IMR-90 (cell line): ENCODE data around the gene PCP4. TPM values are rescaled to one million over a fixed set of nuclear protein-coding genes. Genes with fewer than 3 reads are reported as not detected.

Experiments
- ATAC-seq: fragments of 200-7000 bp; cut with Tn5 transposase; 2 replicates; pipeline ENCODE4 v1.9.1; 2020; ENCODE audit warnings: low read depth, mild to moderate bottlenecking, moderate library complexity
- BruUV-seq: library from RNA; stranded (reverse); fragments of 400-500 nt; replicated peaks from 2 replicates; lab custom pipeline; 2021; lab: Mats Ljungman, UMichigan
- CTCF ChIA-PET: fragments of 300-600 bp; formaldehyde crosslinking; extraction: SDS; loops from one replicate; lab custom pipeline; 2021; ENCODE audit warnings: antibody characterized with exemption; lab: Yijun Ruan, JAX
- POLR2A ChIA-PET: fragments of 300-600 bp; sonication (Branson Sonifier 250); formaldehyde crosslinking; loops from one replicate; lab custom pipeline; 2022; ENCODE audit warnings: antibody characterized with exemption; ENCODE audit not compliant: unreplicated experiment; lab: Charles Lee
- DNase-seq: peaks from one replicate; pipeline ENCODE4 v3.0.0; 2013
- H2AFZ ChIP-seq: replicated peaks from 2 replicates; pipeline ENCODE3; 2013; ENCODE audit warnings: low read length, mild to moderate bottlenecking; ENCODE audit not compliant: poor library complexity
- H2AK5ac ChIP-seq: 2 replicates; pipeline ENCODE4 v1.6.1; 2013; ENCODE audit warnings: low read depth, low read length, inconsistent platforms
- H2AK9ac ChIP-seq: replicated peaks from 2 replicates; pipeline ENCODE3; 2013; ENCODE audit warnings: mild to moderate bottlenecking, low read depth, low read length, moderate library complexity; ENCODE audit not compliant: poor library complexity
- H2BK120ac ChIP-seq: 2 replicates; pipeline ENCODE4 v1.6.1; 2013; ENCODE audit warnings: low read depth, low read length, inconsistent platforms
- H2BK15ac ChIP-seq: 3 replicates; pipeline ENCODE4 v1.6.1; 2013; ENCODE audit warnings: low read depth, low read length, inconsistent platforms
- H2BK20ac ChIP-seq: 2 replicates; pipeline ENCODE4 v1.6.1; 2013; ENCODE audit warnings: low read depth, mild to moderate bottlenecking, inconsistent platforms, low read length, moderate library complexity
- H2BK5ac ChIP-seq: 2 replicates; pipeline ENCODE4 v1.6.1; 2013; ENCODE audit warnings: mild to moderate bottlenecking, low read depth, low read length, inconsistent platforms; ENCODE audit not compliant: poor library complexity, severe bottlenecking
- H3K14ac ChIP-seq: replicated peaks from 2 replicates; pipeline ENCODE4 v1.6.1; 2013; ENCODE audit warnings: low read depth, low read length, inconsistent platforms
- H3K18ac ChIP-seq: 2 replicates; pipeline ENCODE4 v1.6.1; 2013; ENCODE audit warnings: low read depth, low read length, control low read depth
- H3K23ac ChIP-seq: 2 replicates; pipeline ENCODE4 v1.6.1; 2013; ENCODE audit warnings: low read depth, low read length, inconsistent platforms
- H3K27ac ChIP-seq: 2 replicates; pipeline ENCODE4 v1.5.1; 2013; ENCODE audit warnings: mild to moderate bottlenecking, control low read depth, low read length; ENCODE audit not compliant: insufficient read depth
- H3K27me3 ChIP-seq: 2 replicates; pipeline ENCODE4 v1.6.1; 2013; ENCODE audit warnings: low read length; ENCODE audit not compliant: control insufficient read depth, insufficient read depth
- H3K36me3 ChIP-seq: 2 replicates; pipeline ENCODE4 v1.6.1; 2013; ENCODE audit warnings: low read length, mixed read lengths; ENCODE audit not compliant: control insufficient read depth, insufficient read depth
- H3K4ac ChIP-seq: 2 replicates; pipeline ENCODE4 v1.6.1; 2013; ENCODE audit warnings: low read depth, low read length, inconsistent platforms
- H3K4me1 ChIP-seq: 2 replicates; pipeline ENCODE4 v1.6.1; 2013; ENCODE audit warnings: low read length, mixed read lengths; ENCODE audit not compliant: control insufficient read depth, insufficient read depth
- H3K4me2 ChIP-seq: 2 replicates; pipeline ENCODE4 v1.6.1; 2013; ENCODE audit warnings: low read depth, mild to moderate bottlenecking, control low read depth, low read length, moderate library complexity
- H3K4me3 ChIP-seq: 2 replicates; pipeline ENCODE4 v1.5.1; 2013; ENCODE audit warnings: low read depth, mild to moderate bottlenecking, control low read depth, low read length, moderate library complexity; ENCODE audit not compliant: insufficient read depth
- H3K56ac ChIP-seq: 2 replicates; pipeline ENCODE4 v1.6.1; 2013; ENCODE audit warnings: low read length, inconsistent platforms; ENCODE audit not compliant: insufficient read depth; ENCODE audit errors: extremely low read depth
- H3K79me1 ChIP-seq, 2 experiments: 2 replicates each; pipeline ENCODE4 v1.6.1; 2013; ENCODE audit warnings: low read length in 2 of 2, inconsistent platforms in 1 of 2, low read depth in 1 of 2
- H3K9ac ChIP-seq: 2 replicates; pipeline ENCODE4 v1.6.1; 2013; ENCODE audit warnings: low read depth, low read length, control low read depth
- H3K9me1 ChIP-seq: 2 replicates; pipeline ENCODE4 v1.6.1; 2013; ENCODE audit warnings: low read length, inconsistent platforms; ENCODE audit not compliant: insufficient read depth
- H3K9me3 ChIP-seq: 2 replicates; pipeline ENCODE4 v1.6.1; 2013; ENCODE audit warnings: low read length; ENCODE audit not compliant: control insufficient read depth, insufficient read depth
- H4K20me1 ChIP-seq: 2 replicates; pipeline ENCODE4 v1.6.1; 2013; ENCODE audit warnings: low read length, inconsistent platforms; ENCODE audit not compliant: insufficient read depth
- H4K5ac ChIP-seq: 2 replicates; pipeline ENCODE4 v1.6.1; 2013; ENCODE audit warnings: mild to moderate bottlenecking, low read depth, low read length, control low read depth
- H4K8ac ChIP-seq, 2 experiments: 2 replicates each; pipeline ENCODE4 v1.6.1; 2013; ENCODE audit warnings: low read depth in 2 of 2, low read length in 2 of 2, control low read depth in 1 of 2, inconsistent platforms in 1 of 2
- H4K91ac ChIP-seq: 2 replicates; pipeline ENCODE4 v1.6.1; 2013; ENCODE audit warnings: low read depth, low read length, inconsistent platforms; ENCODE audit not compliant: insufficient read depth
- CHD1 ChIP-seq: IDR thresholded peaks from 2 replicates; pipeline ENCODE4 v1.6.1; 2012; ENCODE audit warnings: low read depth, low read length, improper control_type of control experiment
- FOS ChIP-seq: fragments of 150-350 bp; IDR thresholded peaks from 2 replicates; pipeline ENCODE4 v1.6.1; 2016; ENCODE audit warnings: low read depth, low read length
- MAZ ChIP-seq: IDR thresholded peaks from 2 replicates; pipeline ENCODE4 v1.6.1; 2012; ENCODE audit warnings: low read depth, mild to moderate bottlenecking, low read length, improper control_type of control experiment, moderate library complexity, borderline replicate concordance
- MXI1 ChIP-seq: IDR thresholded peaks from 2 replicates; pipeline ENCODE4 v1.6.1; 2012; ENCODE audit warnings: low read depth, mild to moderate bottlenecking, low read length, moderate library complexity, borderline replicate concordance
- POLR2A ChIP-seq: IDR thresholded peaks from 2 replicates; pipeline ENCODE4 v1.6.1; 2012; ENCODE audit warnings: mild to moderate bottlenecking, low read depth, low read length
- RCOR1 ChIP-seq: IDR thresholded peaks from 2 replicates; pipeline ENCODE4 v1.6.1; 2012; ENCODE audit warnings: mild to moderate bottlenecking, low read length, improper control_type of control experiment; ENCODE audit not compliant: insufficient replicate concordance
- SMC3 ChIP-seq: fragments of 150-350 bp; IDR thresholded peaks from 2 replicates; pipeline ENCODE4 v1.6.1; 2016; ENCODE audit warnings: low read depth, mild to moderate bottlenecking, antibody characterized with exemption, low read length, moderate library complexity
- WGBS, 2 experiments: methylation state at CpG; one replicate each; pipeline versions ENCODE4 v1.1.5 to v1.1.7; 2013; ENCODE audit warnings: missing lambda C conversion rate in 2 of 2; ENCODE audit not compliant: insufficient read length in 1 of 2; ENCODE audit errors: extremely low coverage in 2 of 2; 5-methylcytosine and 5-hydroxymethylcytosine counted together
- dilution Hi-C: fragments of 300-500 bp; cut with HindIII; formaldehyde crosslinking; loops from one replicate; pipeline ENCODE4 v1.14.3; 2018; ENCODE audit warnings: low sequenced_read_pairs; ENCODE audit not compliant: unreplicated experiment
- in situ Hi-C: fragments of 300-500 bp; cut with MboI; formaldehyde crosslinking; loops from 3 replicates; pipeline ENCODE4 v1.14.3; 2019; ENCODE audit warnings: low sequenced_read_pairs, inconsistent platforms, mixed read lengths
- intact Hi-C: fragments of 100-400 bp; cut with micrococcal nuclease; formaldehyde crosslinking; loops from 2 replicates; pipeline ENCODE4 v1.10.0; 2022
- polyA plus RNA-seq, 3 experiments: library from polyadenylated mRNA; depleted of rRNA; stranded (reverse); fragments of >200 nt; gene quantifications; 2 replicates each; pipeline ENCODE4 v1.2.3, GENCODE V29; 2012; ENCODE audit warnings: low replicate concordance in 1 of 3
- total RNA-seq: library from RNA; depleted of rRNA; stranded (reverse); fragments of >200 nt; gene quantifications from 2 replicates; pipeline ENCODE4 v1.2.3, GENCODE V29; 2012
- TF ChIP-seq, protein P1 (sequence below): fragments of 150-350 bp; IDR thresholded peaks from 2 replicates; pipeline ENCODE4 v1.6.1; 2016; ENCODE audit warnings: low read depth, mild to moderate bottlenecking, low read length, moderate library complexity, borderline replicate concordance
- TF ChIP-seq, protein P2 (sequence below): fragments of 150-350 bp; IDR thresholded peaks from 2 replicates; pipeline ENCODE4 v1.6.1; 2017; ENCODE audit warnings: mild to moderate bottlenecking, antibody characterized with exemption, low read length, low read depth

Gene PCP4
- total and polyA plus RNA-seq, 2 of the 4 experiments (the other 2 are of a cell fraction), result not detected

DNA sequence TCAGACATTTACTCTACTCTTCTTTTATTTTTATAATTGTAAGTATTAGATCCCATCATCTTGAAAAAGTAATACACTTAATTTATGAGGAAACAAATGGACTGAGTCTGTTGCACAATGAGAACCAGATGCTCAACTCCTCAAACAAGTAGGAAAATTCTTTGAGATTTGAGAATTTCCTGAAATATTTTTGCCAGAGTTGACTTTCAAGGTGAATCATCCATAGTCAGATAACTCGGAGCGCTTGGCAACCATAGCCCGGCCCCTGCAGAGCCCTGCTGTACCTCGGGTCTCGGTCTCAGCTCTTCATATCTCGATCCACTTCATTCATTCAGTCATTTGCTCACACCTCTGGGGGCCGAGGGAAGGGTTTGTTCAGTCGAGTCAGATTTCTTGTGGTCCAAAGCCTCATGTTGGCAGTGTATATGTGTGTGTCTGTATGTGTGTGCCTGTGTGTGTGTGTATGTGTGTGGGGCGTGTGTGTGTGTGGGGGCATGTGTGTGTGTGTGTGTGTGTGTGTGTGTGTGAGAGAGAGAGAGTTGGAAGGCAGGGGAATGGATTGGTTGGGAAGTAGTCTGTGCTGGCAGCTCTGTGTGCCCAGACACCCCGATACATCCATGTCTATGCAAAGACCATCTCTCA lies 18.1 kb upstream of the PCP4 start:
- Histone ChIP-seq H3K4me1 (no peaks in the 10 kb centered on the region), H3K9ac (no peak overlapping the region), H3K4me3 (no peak overlapping the region), H3K9me1 (no peaks in the 10 kb centered on the region), H2AK9ac (no peak overlapping the region), H2BK120ac (no peak overlapping the region), H3K14ac (no peak overlapping the region), H3K4ac (no peak overlapping the region), H2BK15ac (no peak overlapping the region), H4K20me1 (no peaks in the 10 kb centered on the region), H3K9me3 (peaks cover 49% of the 10 kb centered on the region), H2BK20ac (no peak overlapping the region), H3K27ac (no peak overlapping the region), H3K79me1 (no peaks in the 10 kb centered on the region), H2BK5ac (no peak overlapping the region), H3K18ac (no peak overlapping the region), H3K4me2 (no peak overlapping the region), H3K36me3 (no peaks in the 10 kb centered on the region), H2AK5ac (no peak overlapping the region), H4K91ac (no peak overlapping the region), H4K8ac (no peak overlapping the region), H4K5ac (no peak overlapping the region), H3K23ac (no peak overlapping the region), H3K27me3 (no peaks in the 10 kb centered on the region), H2AFZ (no peak overlapping the region), H3K56ac (no peak overlapping the region)
- ChIA-PET CTCF (no interaction called here), POLR2A (no interaction called here)
- DNase-seq, result no peak
- TF ChIP-seq RCOR1 (no peak), POLR2A (no peak), SMC3 (no peak), FOS (no peak), CHD1 (no peak), MAZ (no peak), MXI1 (no peak)
- TF ChIP-seq, protein P1, sequence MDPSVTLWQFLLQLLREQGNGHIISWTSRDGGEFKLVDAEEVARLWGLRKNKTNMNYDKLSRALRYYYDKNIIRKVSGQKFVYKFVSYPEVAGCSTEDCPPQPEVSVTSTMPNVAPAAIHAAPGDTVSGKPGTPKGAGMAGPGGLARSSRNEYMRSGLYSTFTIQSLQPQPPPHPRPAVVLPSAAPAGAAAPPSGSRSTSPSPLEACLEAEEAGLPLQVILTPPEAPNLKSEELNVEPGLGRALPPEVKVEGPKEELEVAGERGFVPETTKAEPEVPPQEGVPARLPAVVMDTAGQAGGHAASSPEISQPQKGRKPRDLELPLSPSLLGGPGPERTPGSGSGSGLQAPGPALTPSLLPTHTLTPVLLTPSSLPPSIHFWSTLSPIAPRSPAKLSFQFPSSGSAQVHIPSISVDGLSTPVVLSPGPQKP, result no peak
- TF ChIP-seq, protein P2, sequence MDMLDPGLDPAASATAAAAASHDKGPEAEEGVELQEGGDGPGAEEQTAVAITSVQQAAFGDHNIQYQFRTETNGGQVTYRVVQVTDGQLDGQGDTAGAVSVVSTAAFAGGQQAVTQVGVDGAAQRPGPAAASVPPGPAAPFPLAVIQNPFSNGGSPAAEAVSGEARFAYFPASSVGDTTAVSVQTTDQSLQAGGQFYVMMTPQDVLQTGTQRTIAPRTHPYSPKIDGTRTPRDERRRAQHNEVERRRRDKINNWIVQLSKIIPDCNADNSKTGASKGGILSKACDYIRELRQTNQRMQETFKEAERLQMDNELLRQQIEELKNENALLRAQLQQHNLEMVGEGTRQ, result no peak
- no TSS peak for BruUV-seq
- WGBS, 2 experiments, result no CpG with 5 or more reads among the region's 10 CpGs
- intact Hi-C loops (no loop called here), in situ Hi-C loops (no loop called here), dilution Hi-C loops (no loop called here)
- ATAC-seq, result no peak
